HCT116 (cell line): Measurements from ENCODE around the gene RBM43.

Experiments used
- CEBPB ChIP-seq: IDR thresholded peaks from 2 replicates; pipeline ENCODE4 v1.6.1; 2012; ENCODE audit warnings: low read depth
- EZH2 ChIP-seq: fragments of 200-600 bp; sonication (generic); IDR thresholded peaks from 2 replicates; pipeline ENCODE4 v1.6.1; 2017; ENCODE audit warnings: antibody characterized with exemption, mixed run types
- EZH2phosphoT487 ChIP-seq: fragments of 200-600 bp; IDR thresholded peaks from 2 replicates; pipeline ENCODE4 v1.6.1; 2018; ENCODE audit warnings: antibody characterized with exemption, borderline replicate concordance
- POLR2AphosphoS5 ChIP-seq: IDR thresholded peaks from 2 replicates; pipeline ENCODE4 v1.6.1; 2011; ENCODE audit warnings: mild to moderate bottlenecking, low read depth, low read length, moderate library complexity
- ZNF274 ChIP-seq: fragments of 200-500 bp; sonication (Bioruptor generic); IDR thresholded peaks from 2 replicates; pipeline ENCODE4 v1.6.1; 2014; ENCODE audit warnings: mild to moderate bottlenecking, low read depth, low read length, inconsistent platforms
- TF ChIP-seq, protein P1 (sequence below), 3 experiments: fragments of 200-600 bp in 1 of 3; sonication (generic) in 1 of 3; IDR thresholded peaks in 2 of 3; conservative IDR thresholded peaks in 1 of 3; 2 replicates each; pipeline ENCODE4 v1.5.1; 2012 to 2017; ENCODE audit warnings: low read depth in 2 of 3, low read length in 2 of 3, antibody characterized with exemption in 1 of 3, borderline replicate concordance in 1 of 3, control low read depth in 1 of 3, mild to moderate bottlenecking in 1 of 3, mixed read lengths in 1 of 3, mixed run types in 1 of 3, moderate library complexity in 1 of 3; ENCODE audit not compliant: insufficient read depth in 1 of 3
- TF ChIP-seq, protein P2 (sequence below): IDR thresholded peaks from 2 replicates; pipeline ENCODE4 v1.6.1; 2012; ENCODE audit warnings: low read depth

DNA sequence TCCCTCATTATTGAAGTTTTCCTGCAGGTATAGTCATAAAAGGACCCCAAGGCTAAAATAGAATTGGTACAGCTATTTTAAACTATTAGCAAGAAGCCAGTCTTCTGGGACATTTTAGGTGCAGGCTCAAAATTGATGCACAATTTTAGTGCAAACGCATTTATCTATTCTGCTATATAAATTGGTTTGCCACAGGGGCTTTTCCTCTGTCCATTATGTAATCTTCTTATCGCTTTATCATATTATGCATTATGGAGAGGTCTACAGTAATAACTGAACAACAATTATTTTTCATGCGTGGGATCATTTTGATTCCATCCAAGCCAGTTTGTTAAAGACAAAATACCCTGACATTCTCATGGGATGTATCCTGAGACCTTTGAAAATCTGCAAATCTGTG, 54.6 kb downstream of the RBM43 start:
- TF ChIP-seq POLR2AphosphoS5 (no peak), ZNF274 (no peak), EZH2phosphoT487 (no peak), CEBPB (no peak), EZH2 (no peak)
- TF ChIP-seq, protein P1, sequence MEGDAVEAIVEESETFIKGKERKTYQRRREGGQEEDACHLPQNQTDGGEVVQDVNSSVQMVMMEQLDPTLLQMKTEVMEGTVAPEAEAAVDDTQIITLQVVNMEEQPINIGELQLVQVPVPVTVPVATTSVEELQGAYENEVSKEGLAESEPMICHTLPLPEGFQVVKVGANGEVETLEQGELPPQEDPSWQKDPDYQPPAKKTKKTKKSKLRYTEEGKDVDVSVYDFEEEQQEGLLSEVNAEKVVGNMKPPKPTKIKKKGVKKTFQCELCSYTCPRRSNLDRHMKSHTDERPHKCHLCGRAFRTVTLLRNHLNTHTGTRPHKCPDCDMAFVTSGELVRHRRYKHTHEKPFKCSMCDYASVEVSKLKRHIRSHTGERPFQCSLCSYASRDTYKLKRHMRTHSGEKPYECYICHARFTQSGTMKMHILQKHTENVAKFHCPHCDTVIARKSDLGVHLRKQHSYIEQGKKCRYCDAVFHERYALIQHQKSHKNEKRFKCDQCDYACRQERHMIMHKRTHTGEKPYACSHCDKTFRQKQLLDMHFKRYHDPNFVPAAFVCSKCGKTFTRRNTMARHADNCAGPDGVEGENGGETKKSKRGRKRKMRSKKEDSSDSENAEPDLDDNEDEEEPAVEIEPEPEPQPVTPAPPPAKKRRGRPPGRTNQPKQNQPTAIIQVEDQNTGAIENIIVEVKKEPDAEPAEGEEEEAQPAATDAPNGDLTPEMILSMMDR (IDR thresholded peaks at IDR 0.05 in 2 of 3, conservative IDR thresholded peaks at IDR 0.05 in 1 of 3; ENCODE audit: borderline replicate concordance in 1 of 3, insufficient read depth in 1 of 3, low read depth in 2 of 3, low read length in 2 of 3): no peak
- TF ChIP-seq, protein P2, sequence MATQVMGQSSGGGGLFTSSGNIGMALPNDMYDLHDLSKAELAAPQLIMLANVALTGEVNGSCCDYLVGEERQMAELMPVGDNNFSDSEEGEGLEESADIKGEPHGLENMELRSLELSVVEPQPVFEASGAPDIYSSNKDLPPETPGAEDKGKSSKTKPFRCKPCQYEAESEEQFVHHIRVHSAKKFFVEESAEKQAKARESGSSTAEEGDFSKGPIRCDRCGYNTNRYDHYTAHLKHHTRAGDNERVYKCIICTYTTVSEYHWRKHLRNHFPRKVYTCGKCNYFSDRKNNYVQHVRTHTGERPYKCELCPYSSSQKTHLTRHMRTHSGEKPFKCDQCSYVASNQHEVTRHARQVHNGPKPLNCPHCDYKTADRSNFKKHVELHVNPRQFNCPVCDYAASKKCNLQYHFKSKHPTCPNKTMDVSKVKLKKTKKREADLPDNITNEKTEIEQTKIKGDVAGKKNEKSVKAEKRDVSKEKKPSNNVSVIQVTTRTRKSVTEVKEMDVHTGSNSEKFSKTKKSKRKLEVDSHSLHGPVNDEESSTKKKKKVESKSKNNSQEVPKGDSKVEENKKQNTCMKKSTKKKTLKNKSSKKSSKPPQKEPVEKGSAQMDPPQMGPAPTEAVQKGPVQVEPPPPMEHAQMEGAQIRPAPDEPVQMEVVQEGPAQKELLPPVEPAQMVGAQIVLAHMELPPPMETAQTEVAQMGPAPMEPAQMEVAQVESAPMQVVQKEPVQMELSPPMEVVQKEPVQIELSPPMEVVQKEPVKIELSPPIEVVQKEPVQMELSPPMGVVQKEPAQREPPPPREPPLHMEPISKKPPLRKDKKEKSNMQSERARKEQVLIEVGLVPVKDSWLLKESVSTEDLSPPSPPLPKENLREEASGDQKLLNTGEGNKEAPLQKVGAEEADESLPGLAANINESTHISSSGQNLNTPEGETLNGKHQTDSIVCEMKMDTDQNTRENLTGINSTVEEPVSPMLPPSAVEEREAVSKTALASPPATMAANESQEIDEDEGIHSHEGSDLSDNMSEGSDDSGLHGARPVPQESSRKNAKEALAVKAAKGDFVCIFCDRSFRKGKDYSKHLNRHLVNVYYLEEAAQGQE: no peak
